Upper lobe of right lung (tissue), 1 donor: ENCODE data around the gene OR6K2. TPM values are rescaled to one million over a fixed set of nuclear protein-coding genes. Genes with fewer than 3 reads are reported as not detected.

Experiments used
- ATAC-seq: fragments of 200-7000 bp; cut with Tn5 transposase; one replicate; pipeline ENCODE4 v1.9.1; 2020; ENCODE audit warnings: mild to moderate bottlenecking, moderate library complexity
- DNase-seq: peaks from one replicate; pipeline ENCODE4 v3.0.0-alpha.2; 2020
- H3K27ac ChIP-seq: fragments of 200-600 bp; one replicate; pipeline ENCODE4 v1.8.0; 2022
- H3K27me3 ChIP-seq: fragments of 200-600 bp; one replicate; pipeline ENCODE4 v1.8.0; 2022; ENCODE audit warnings: mild to moderate bottlenecking
- H3K36me3 ChIP-seq: fragments of 200-600 bp; one replicate; pipeline ENCODE4 v1.8.0; 2022
- H3K4me1 ChIP-seq: fragments of 200-600 bp; one replicate; pipeline ENCODE4 v1.8.0; 2022
- H3K4me3 ChIP-seq: fragments of 200-600 bp; one replicate; pipeline ENCODE4 v1.8.0; 2022; ENCODE audit warnings: mild to moderate bottlenecking
- H3K9me3 ChIP-seq: fragments of 200-600 bp; one replicate; pipeline ENCODE4 v1.8.0; 2022
- intact Hi-C: fragments of 100-400 bp; cut with DNase I; formaldehyde crosslinking; loops from one replicate; pipeline ENCODE4 v1.11.0; 2022
- total RNA-seq: library from RNA; stranded (reverse); fragmentation: NEBNext Ultra II Directional; extraction: Animal tissue kit (Norgen Biotek cat#: 25700); gene quantifications from one replicate; pipeline ENCODE4 v1.2.1, GENCODE V29; 2021
- TF ChIP-seq, protein P1 (sequence below): fragments of 200-600 bp; IDR thresholded peaks from one replicate; pipeline ENCODE4 v1.8.0; 2022; ENCODE audit warnings: antibody characterized with exemption
- donor health status: DM: no; HTN: yes; CAD: no; lungs with severe emphysema.

Gene OR6K2
- total RNA-seq, 1 donor from 2014 or later = not detected

DNA sequence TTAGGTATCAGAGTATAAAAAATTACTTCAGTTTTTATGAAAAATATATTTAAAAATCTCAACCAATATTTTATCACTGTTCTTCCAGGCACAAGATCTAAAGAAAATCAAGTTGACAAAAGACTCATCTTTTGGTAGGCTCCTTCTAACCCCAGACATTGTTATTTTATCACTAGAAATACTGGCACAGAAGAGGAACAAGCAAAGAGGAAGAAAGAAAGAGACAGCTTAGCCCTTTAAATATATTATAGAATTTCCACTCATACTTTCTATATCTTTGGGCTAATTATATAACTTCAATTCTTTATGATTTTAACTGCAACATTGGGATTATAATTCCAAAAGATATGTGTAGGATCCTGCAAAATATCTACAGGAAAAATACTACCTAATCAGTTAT is 46.4 kb downstream of the OR6K2 start:
- no peak for ATAC-seq
- TF ChIP-seq, protein P1, sequence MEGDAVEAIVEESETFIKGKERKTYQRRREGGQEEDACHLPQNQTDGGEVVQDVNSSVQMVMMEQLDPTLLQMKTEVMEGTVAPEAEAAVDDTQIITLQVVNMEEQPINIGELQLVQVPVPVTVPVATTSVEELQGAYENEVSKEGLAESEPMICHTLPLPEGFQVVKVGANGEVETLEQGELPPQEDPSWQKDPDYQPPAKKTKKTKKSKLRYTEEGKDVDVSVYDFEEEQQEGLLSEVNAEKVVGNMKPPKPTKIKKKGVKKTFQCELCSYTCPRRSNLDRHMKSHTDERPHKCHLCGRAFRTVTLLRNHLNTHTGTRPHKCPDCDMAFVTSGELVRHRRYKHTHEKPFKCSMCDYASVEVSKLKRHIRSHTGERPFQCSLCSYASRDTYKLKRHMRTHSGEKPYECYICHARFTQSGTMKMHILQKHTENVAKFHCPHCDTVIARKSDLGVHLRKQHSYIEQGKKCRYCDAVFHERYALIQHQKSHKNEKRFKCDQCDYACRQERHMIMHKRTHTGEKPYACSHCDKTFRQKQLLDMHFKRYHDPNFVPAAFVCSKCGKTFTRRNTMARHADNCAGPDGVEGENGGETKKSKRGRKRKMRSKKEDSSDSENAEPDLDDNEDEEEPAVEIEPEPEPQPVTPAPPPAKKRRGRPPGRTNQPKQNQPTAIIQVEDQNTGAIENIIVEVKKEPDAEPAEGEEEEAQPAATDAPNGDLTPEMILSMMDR = no peak
- Histone ChIP-seq H3K9me3 (no peaks in the 10 kb centered on the region), H3K27ac (no peak overlapping the region), H3K4me1 (no peaks in the 10 kb centered on the region), H3K27me3 (no peaks in the 10 kb centered on the region), H3K4me3 (no peak overlapping the region), H3K36me3 (no peaks in the 10 kb centered on the region)
- intact Hi-C loops = no loop called here
- no peak for DNase-seq

DNA sequence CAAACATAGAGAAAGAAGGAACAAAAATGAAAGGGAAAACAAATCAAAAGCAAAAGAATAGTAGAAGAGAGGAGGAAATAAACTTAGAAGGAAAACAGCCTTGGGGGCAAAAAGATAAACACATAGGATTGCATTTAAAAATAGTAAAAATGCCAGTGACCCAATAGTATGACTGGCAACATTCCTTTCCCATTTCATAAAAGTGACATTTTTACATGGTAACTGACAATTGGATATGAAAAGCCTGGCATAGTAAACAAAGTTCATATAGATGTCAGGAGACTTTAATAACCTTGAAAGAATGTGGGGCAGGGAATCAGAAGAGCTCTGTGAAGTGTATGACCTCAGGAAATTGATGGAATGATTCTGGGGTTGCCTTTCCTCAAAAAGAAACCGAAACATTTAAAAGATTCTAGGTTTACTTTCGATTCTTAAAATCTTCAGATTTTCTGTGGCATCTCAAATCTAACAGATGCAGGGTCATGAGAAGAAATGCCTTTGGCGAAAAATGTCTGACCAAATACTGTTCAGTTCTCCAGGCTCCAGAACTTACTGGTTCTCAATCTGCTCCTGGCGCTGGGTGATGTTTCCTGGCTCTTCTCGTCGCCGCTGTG is 47.6 kb downstream of the OR6K2 start:
- TF ChIP-seq, protein P1 = no peak
- H3K4me1 ChIP-seq = no peaks in the 10 kb centered on the region
- no peaks in the 10 kb centered on the region for H3K9me3 ChIP-seq
- ATAC-seq (no peak), DNase-seq (no peak)
- no peak overlapping the region for H3K27ac ChIP-seq
- no peaks in the 10 kb centered on the region for H3K36me3 ChIP-seq
- H3K27me3 ChIP-seq = no peaks in the 10 kb centered on the region
- H3K4me3 ChIP-seq = no peak overlapping the region
- intact Hi-C loops = no loop called here

Other genes starting within 250 kb of the OR6K2 start
- gene OR10K1, start 238.8 kb downstream of the OR6K2 start, total RNA-seq = not detected
- gene OR10R2, start 228.4 kb downstream of the OR6K2 start, total RNA-seq = not detected
- not detected for gene OR6Y1, start 146.2 kb downstream of the OR6K2 start, total RNA-seq
- not detected for gene OR6P1, start 130.1 kb downstream of the OR6K2 start, total RNA-seq
- gene OR10X1, start 120.8 kb downstream of the OR6K2 start, total RNA-seq = not detected
- not detected for gene OR10Z1, start 95.4 kb downstream of the OR6K2 start, total RNA-seq
- gene SPTA1, start 13.9 kb downstream of the OR6K2 start, total RNA-seq = not detected
- gene OR6K3, start 20.1 kb upstream of the OR6K2 start, total RNA-seq = 2.3 TPM
- gene OR6K6, start 54.1 kb upstream of the OR6K2 start, total RNA-seq = not detected
- gene OR6N1, start 71.5 kb upstream of the OR6K2 start, total RNA-seq = 2.3 TPM
- 0.72 TPM for gene OR6N2, start 80.6 kb upstream of the OR6K2 start, total RNA-seq
- gene MNDA, start 130.7 kb upstream of the OR6K2 start, total RNA-seq = 45.5 TPM
- gene PYHIN1, start 230.9 kb upstream of the OR6K2 start, total RNA-seq = 2.6 TPM